ENCODE data around the gene MINDY4. TPM values are rescaled to one million over a fixed set of nuclear protein-coding genes. Genes with fewer than 3 reads are reported as not detected.
A peak's percentile ranks its signal among the peaks of the same experiment; 100 is the strongest.

Gene MINDY4
- total and polyA plus RNA-seq, 2 donors (not counting 1 experiment from before 2014, with no cell fraction given): 0.12 to 1.1 TPM

- ChIA-PET CTCF (interaction anchor here (1.1 to 2.2 kb wide), 2 partner anchors 14 to 322 kb away, joined by 3 to 9 read pairs; no protein-coding TSS in a partner anchor), POLR2A (no interaction called here)
- H3K27ac Mint-ChIP-seq: no peak overlapping the region
- no peaks in the 10 kb centered on the region for H3K9me3 Mint-ChIP-seq (ENCODE audit: insufficient read depth)
- Histone ChIP-seq H4K20me1 (ENCODE audit: control insufficient read depth, insufficient read depth, low read length, poor library complexity, severe bottlenecking) (no peaks in the 10 kb centered on the region), H3K4me3 (ENCODE audit: control extremely low read depth in 1 of 5, extremely low read depth in 1 of 5, insufficient read depth in 1 of 5, low read depth in 2 of 5, low read length in 4 of 5) (no peak overlapping the region), H3K9me3 (ENCODE audit: control extremely low read depth in 1 of 3, control insufficient read depth in 2 of 3, insufficient read depth in 1 of 3, low read length in 2 of 3) (no peaks in the 10 kb centered on the region), H3K27me3 (replicated peaks in 1 of 4; ENCODE audit: control extremely low read depth in 1 of 4, control insufficient read depth in 3 of 4, insufficient read depth in 4 of 4, low read length in 3 of 4) (no peaks in the 10 kb centered on the region), H3K4me2 (replicated peaks; ENCODE audit: low read depth, low read length, poor library complexity, severe bottlenecking) (no peak overlapping the region), H3K4me1 (ENCODE audit: control insufficient read depth in 2 of 2, insufficient read depth in 2 of 2, low read length in 2 of 2) (peaks cover 0 to 15% of the 10 kb centered on the region in 2 donors), H3K27ac (ENCODE audit: low read length in 2 of 2) (no peak overlapping the region), H3K9ac (ENCODE audit: low read length) (no peak overlapping the region), H3K79me2 (ENCODE audit: control insufficient read depth, insufficient read depth, low read length) (no peaks in the 10 kb centered on the region), H3K36me3 (replicated peaks in 1 of 2; ENCODE audit: control extremely low read depth in 1 of 2, control insufficient read depth in 1 of 2, extremely low read depth in 1 of 2, insufficient read depth in 2 of 2, low read length in 1 of 2) (no peaks in the 10 kb centered on the region), H2AFZ (ENCODE audit: insufficient read depth, low read depth, low read length, poor library complexity, severe bottlenecking) (no peak overlapping the region)
- no peak overlapping the region for H3K4me3 Mint-ChIP-seq
- DNase-seq: no peak
- WGBS (ENCODE audit: insufficient coverage): 81% methylated on average over 3 of the region's 5 CpGs
- ATAC-seq (ENCODE audit: low read depth): no peak
- H3K27me3 Mint-ChIP-seq: no peaks in the 10 kb centered on the region
- no peak for TF ChIP-seq EZH2 (IDR thresholded peaks at IDR 0.05; ENCODE audit: borderline replicate concordance, insufficient read depth, low read depth, low read length, poor library complexity, severe bottlenecking)
- no peak for TF ChIP-seq CTCF (IDR thresholded peaks at IDR 0.05)
- intact Hi-C loops (cut with micrococcal nuclease): no loop called here
- H3K4me1 Mint-ChIP-seq: peaks cover 24% of the 10 kb centered on the region
Observed at GRCh38 chr7:30799976-30800661, 28.9 kb downstream of the MINDY4 start.

GRCh38 chr7:30800785-30801252, 29.6 kb downstream of the MINDY4 start:
- Histone ChIP-seq H3K4me3 (ENCODE audit: control extremely low read depth in 1 of 5, extremely low read depth in 1 of 5, insufficient read depth in 1 of 5, low read depth in 2 of 5, low read length in 4 of 5) (no peak overlapping the region), H3K4me2 (replicated peaks; ENCODE audit: low read depth, low read length, poor library complexity, severe bottlenecking) (peak overlapping the region; percentile 24), H3K27me3 (replicated peaks in 1 of 4; ENCODE audit: control extremely low read depth in 1 of 4, control insufficient read depth in 3 of 4, insufficient read depth in 4 of 4, low read length in 3 of 4) (no peaks in the 10 kb centered on the region), H2AFZ (ENCODE audit: insufficient read depth, low read depth, low read length, poor library complexity, severe bottlenecking) (peak overlapping the region; percentile 57), H3K36me3 (replicated peaks in 1 of 2; ENCODE audit: control extremely low read depth in 1 of 2, control insufficient read depth in 1 of 2, extremely low read depth in 1 of 2, insufficient read depth in 2 of 2, low read length in 1 of 2) (no peaks in the 10 kb centered on the region), H3K9ac (ENCODE audit: low read length) (no peak overlapping the region), H3K27ac (ENCODE audit: low read length in 2 of 2) (no peak overlapping the region), H4K20me1 (ENCODE audit: control insufficient read depth, insufficient read depth, low read length, poor library complexity, severe bottlenecking) (no peaks in the 10 kb centered on the region), H3K79me2 (ENCODE audit: control insufficient read depth, insufficient read depth, low read length) (no peaks in the 10 kb centered on the region), H3K4me1 (ENCODE audit: control insufficient read depth in 2 of 2, insufficient read depth in 2 of 2, low read length in 2 of 2) (peaks cover 0 to 15% of the 10 kb centered on the region in 2 donors), H3K9me3 (ENCODE audit: control extremely low read depth in 1 of 3, control insufficient read depth in 2 of 3, insufficient read depth in 1 of 3, low read length in 2 of 3) (no peaks in the 10 kb centered on the region)
- DNase-seq (peak; percentile 44), ATAC-seq (ENCODE audit: low read depth) (no peak)
- intact Hi-C loops (cut with micrococcal nuclease): no loop called here
- no peak overlapping the region for H3K4me3 Mint-ChIP-seq
- TF ChIP-seq EZH2 (IDR thresholded peaks at IDR 0.05; ENCODE audit: borderline replicate concordance, insufficient read depth, low read depth, low read length, poor library complexity, severe bottlenecking) (no peak), CTCF (IDR thresholded peaks at IDR 0.05) (peak; percentile 59)
- 47% methylated on average over 6 of the region's 6 CpGs for WGBS (ENCODE audit: insufficient coverage)
- peaks cover 24% of the 10 kb centered on the region for H3K4me1 Mint-ChIP-seq
- H3K9me3 Mint-ChIP-seq (ENCODE audit: insufficient read depth): no peaks in the 10 kb centered on the region
- no peaks in the 10 kb centered on the region for H3K27me3 Mint-ChIP-seq
- POLR2A ChIA-PET: no interaction called here
- CTCF ChIA-PET: interaction anchor here (1.4 to 1.6 kb wide), 3 partner anchors 61 to 322 kb away, joined by 3 to 9 read pairs (median 3); no protein-coding TSS in a partner anchor
- H3K27ac Mint-ChIP-seq: no peak overlapping the region
